ENCODE results near the gene MEIS2. TPM values are rescaled to one million over a fixed set of nuclear protein-coding genes. Genes with fewer than 3 reads are reported as not detected.

Gene MEIS2
- total RNA-seq, 1 experiment from 2014 or later = 9.3 TPM

DNA sequence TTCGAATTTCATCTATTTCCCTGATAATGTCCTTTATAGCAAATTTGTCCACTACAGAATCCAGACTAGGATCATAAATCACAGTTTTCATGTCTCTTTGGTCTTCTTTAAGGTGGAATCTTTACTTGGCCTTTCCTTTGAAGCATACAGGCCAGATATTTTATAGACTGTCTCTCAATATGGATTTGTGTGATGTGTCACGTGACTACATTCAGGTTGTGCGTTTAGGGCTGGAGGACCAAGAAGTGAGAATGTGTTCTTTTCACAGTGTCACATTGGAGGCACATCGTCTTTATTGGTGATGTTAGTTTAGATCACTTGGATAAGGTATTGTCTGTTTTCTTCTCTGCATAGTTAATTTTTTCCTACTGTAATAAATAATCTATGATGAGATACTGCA lies 232.9 kb downstream of the MEIS2 start:
- DNase-seq (ENCODE audit: low spot score) = no peak
- BruUV-seq (replicated peaks) = no TSS peak
- no peak for TF ChIP-seq EZH2 (IDR thresholded peaks at IDR 0.05; ENCODE audit: borderline replicate concordance, low read depth, low read length, poor library complexity, severe bottlenecking)
- TF ChIP-seq CTCF (conservative IDR thresholded peaks at IDR 0.05; ENCODE audit: low read depth, low read length) = no peak
- Histone ChIP-seq H3K9me3 (ENCODE audit: low read depth, low read length, poor library complexity, severe bottlenecking) (no peaks in the 10 kb centered on the region), H3K27ac (ENCODE audit: low read depth, low read length, poor library complexity, severe bottlenecking) (no peak overlapping the region), H3K4me1 (ENCODE audit: insufficient read depth, low read length, poor library complexity, severe bottlenecking) (no peaks in the 10 kb centered on the region), H3K4me3 (ENCODE audit: low read depth, low read length, poor library complexity, severe bottlenecking) (no peak overlapping the region), H3K36me3 (ENCODE audit: insufficient read depth, low read length, poor library complexity, severe bottlenecking) (no peaks in the 10 kb centered on the region), H3K27me3 (replicated peaks; ENCODE audit: insufficient read depth, low read depth, low read length, poor library complexity) (no peaks in the 10 kb centered on the region)
- intact Hi-C loops (cut with micrococcal nuclease; ENCODE audit: unreplicated experiment) = no loop called here
- CTCF ChIA-PET = no interaction called here
- POLR2A ChIA-PET (ENCODE audit: low non-redundant PET) = no interaction called here

GRCh38 chr15:36866896-36867295 lies 233.5 kb downstream of the MEIS2 start:
- intact Hi-C loops (cut with micrococcal nuclease; ENCODE audit: unreplicated experiment) = no loop called here
- DNase-seq (ENCODE audit: low spot score) = no peak
- Histone ChIP-seq H3K36me3 (ENCODE audit: insufficient read depth, low read length, poor library complexity, severe bottlenecking) (no peaks in the 10 kb centered on the region), H3K27ac (ENCODE audit: low read depth, low read length, poor library complexity, severe bottlenecking) (no peak overlapping the region), H3K27me3 (replicated peaks; ENCODE audit: insufficient read depth, low read depth, low read length, poor library complexity) (no peaks in the 10 kb centered on the region), H3K4me3 (ENCODE audit: low read depth, low read length, poor library complexity, severe bottlenecking) (no peak overlapping the region), H3K4me1 (ENCODE audit: insufficient read depth, low read length, poor library complexity, severe bottlenecking) (no peaks in the 10 kb centered on the region), H3K9me3 (ENCODE audit: low read depth, low read length, poor library complexity, severe bottlenecking) (no peaks in the 10 kb centered on the region)
- no TSS peak for BruUV-seq (replicated peaks)
- no peak for TF ChIP-seq CTCF (conservative IDR thresholded peaks at IDR 0.05; ENCODE audit: low read depth, low read length)
- ChIA-PET POLR2A (ENCODE audit: low non-redundant PET) (no interaction called here), CTCF (no interaction called here)

DNA sequence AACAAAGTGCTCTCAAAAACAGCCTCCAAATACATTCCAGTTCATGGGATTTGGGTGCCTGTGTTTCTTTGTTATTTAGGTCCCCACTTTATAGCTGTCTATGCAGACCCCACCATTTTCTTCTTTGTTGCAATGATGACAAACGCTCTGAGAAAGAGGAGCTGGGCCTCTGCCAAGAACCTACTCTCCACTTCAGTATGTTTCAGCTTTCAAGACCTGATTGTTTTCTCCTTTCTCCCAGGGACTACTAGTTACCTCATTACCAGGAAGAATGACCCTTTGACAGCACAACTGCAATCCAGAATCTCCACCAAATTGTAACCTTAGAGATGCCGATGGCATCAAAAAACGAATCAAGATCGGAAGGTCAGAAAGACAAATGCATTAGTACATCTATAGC lies 236.8 kb downstream of the MEIS2 start:
- no peak for TF ChIP-seq EZH2 (IDR thresholded peaks at IDR 0.05; ENCODE audit: borderline replicate concordance, low read depth, low read length, poor library complexity, severe bottlenecking)
- no peak for TF ChIP-seq CTCF (conservative IDR thresholded peaks at IDR 0.05; ENCODE audit: low read depth, low read length)
- ChIA-PET POLR2A (ENCODE audit: low non-redundant PET) (no interaction called here), CTCF (no interaction called here)
- intact Hi-C loops (cut with micrococcal nuclease; ENCODE audit: unreplicated experiment) = no loop called here
- no TSS peak for BruUV-seq (replicated peaks)
- Histone ChIP-seq H3K27me3 (replicated peaks; ENCODE audit: insufficient read depth, low read depth, low read length, poor library complexity) (no peaks in the 10 kb centered on the region), H3K4me1 (ENCODE audit: insufficient read depth, low read length, poor library complexity, severe bottlenecking) (no peaks in the 10 kb centered on the region), H3K27ac (ENCODE audit: low read depth, low read length, poor library complexity, severe bottlenecking) (no peak overlapping the region), H3K9me3 (ENCODE audit: low read depth, low read length, poor library complexity, severe bottlenecking) (no peaks in the 10 kb centered on the region), H3K36me3 (ENCODE audit: insufficient read depth, low read length, poor library complexity, severe bottlenecking) (no peaks in the 10 kb centered on the region), H3K4me3 (ENCODE audit: low read depth, low read length, poor library complexity, severe bottlenecking) (no peak overlapping the region)
- DNase-seq (ENCODE audit: low spot score) = no peak

All from A673 (cell line).